NCI-H1105 (cell line): ENCODE measurements around the gene MIPEP.
"Not testable (repeated sequence)": the region's sequence is repeated elsewhere in the genome, so short reads cannot be mapped to it uniquely, and the experiment has no call there.

Experiments
- DNase-seq: peaks from one replicate; lab custom pipeline; 2025; lab: John Stamatoyannopoulos, UW

Gene MIPEP

DNA sequence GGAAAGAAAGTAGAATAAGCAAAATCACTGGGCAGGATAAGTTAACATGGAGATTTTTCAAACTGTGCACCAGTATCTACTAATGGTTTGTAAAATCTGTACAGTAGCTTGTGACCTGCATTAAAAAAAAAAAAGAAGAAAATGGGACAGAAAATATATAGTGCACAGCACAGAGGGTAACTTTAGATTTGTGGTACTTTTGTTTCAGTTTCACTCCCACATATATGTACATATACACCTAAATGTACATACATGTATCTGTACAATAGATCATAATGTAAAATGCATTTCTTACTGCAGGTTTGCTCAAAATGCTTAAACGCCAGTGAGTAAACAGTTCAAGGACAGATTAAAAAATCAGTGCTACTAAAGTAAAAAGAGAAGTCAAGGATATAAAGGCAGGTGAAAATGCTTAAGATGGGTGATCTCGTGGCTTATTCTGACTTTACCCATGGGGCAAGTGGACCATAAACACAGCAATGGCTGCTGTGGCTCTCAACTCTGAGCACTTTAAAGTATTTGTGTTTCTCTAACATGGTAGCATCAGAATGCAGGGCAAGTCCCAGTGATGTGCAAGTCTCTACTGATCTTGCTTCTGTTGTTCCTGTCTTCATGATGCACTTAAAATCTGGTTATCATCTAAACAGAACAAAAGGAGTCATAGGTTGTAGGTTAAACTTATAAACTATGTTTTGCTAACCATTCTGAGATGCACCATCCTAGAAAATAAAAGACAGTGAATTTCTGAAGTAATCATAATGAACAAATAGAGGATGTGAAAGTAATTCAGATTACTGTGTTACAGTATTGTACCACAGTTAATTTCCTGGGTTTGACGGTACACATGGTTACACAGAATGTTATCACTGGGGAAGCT lies 112.3 kb downstream of the MIPEP start:
- no peak for DNase-seq

DNA sequence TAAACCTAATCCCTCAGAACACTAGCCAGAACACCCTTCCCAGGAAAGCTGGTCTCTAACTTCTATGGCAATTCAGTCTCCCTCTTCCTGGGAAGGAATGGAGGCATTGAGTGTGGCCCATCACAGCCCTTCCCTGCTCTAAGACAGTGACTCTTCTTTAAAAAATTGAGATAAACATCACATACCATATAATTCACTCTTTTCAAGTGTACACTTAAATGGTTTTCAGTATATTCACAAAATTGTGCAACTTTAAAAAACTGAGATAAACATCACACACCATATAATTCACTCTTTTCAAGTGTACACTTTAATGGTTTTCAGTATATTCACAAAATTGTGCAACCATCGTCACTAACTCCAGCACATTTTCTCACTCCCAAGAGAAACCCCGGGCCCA lies 116.5 kb downstream of the MIPEP start:
- DNase-seq = no peak

DNA sequence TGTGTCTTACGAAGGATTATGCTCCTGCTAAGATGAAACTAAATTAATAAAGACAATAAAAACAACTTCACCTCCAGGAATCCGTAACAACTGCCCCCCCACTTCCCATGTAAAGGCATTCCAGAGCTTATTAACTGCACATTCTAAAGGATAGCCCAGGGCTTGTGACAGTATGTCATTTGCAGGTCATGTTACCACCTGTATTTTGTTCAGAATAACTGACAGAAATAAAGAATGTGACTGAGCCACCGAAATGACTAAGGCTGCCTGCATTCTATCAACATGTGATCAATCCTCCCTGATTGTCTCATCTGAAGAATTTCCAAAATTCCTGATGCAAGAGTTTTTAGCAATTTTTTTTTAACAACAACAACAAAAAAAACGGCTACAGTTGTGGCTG lies 117.2 kb downstream of the MIPEP start:
- no peak for DNase-seq

DNA sequence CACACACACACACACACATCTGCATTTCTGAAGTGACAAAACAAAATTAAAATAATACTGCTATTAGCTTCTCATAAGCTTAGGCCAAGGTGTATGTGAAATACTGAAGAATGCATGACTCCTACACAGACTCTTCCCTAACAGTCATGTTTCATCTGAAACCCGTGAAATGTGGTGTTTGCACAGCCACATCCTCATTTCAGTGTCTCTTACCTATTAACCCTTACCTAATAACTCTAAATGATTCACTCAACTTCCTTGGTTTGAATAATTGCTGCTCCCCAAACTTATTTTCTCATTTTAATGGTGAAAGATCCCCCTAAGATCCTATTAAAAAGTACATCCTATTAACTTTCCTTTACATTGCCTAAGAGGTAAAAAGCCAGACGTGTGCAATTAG lies 117.6 kb downstream of the MIPEP start:
- DNase-seq = no peak

DNA sequence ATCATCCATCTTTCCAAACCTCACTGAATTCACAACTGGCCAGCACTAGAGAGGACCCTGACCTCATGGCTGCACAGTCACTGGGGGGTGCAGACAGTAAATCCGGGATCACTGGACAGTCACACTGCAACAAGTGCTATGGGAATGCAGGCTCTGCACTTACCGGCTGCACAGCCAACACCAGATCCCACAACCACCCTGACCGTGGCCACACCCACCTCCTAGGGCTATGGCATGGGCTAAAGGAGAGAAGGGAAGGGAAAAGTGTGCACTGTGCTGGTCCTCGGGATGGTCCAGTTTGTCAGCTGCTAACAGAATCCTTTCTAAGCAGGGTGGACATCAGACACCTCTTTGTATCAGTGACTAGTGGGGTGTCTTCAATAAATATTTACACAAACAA lies 118.2 kb downstream of the MIPEP start:
- DNase-seq = no peak

DNA sequence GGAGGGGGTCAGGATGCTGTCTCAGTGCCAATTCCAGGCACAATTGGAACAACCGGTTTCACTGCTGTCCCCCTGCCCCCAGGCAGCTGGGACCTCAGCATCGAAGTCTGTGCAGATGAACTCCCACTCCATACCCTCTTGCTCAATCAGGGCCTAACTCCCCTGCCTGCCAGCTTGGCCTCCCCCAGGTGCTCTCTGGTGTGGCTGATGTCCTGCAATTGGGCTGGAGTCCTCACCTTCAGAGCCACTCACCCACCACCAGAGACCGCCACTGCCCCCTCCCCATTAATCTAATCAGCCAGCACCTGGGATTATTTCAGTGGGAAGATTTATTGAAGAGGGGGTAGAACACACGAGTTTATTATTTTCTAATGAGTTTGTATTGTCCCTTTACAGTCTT lies 118.8 kb downstream of the MIPEP start:
- DNase-seq = no peak

DNA sequence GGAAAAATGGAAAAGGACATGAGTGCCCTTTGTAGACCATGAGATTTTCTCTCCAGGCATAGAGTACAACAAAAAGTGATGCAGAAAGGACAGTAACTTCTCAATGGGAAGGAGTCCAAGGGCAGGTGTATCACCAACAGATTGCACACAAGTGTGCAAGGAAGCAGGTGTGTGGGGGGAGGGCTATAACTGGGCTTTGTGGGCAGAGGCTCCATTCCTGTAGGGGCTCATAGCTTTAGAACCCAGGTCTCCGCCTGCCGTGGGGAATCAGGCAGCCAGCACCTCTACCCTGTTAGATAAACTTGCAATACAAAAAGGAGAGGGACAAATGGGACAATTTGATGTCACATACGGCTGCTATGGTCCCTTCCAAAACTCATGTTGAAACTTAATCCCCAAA lies 119.8 kb downstream of the MIPEP start:
- no peak for DNase-seq

DNA sequence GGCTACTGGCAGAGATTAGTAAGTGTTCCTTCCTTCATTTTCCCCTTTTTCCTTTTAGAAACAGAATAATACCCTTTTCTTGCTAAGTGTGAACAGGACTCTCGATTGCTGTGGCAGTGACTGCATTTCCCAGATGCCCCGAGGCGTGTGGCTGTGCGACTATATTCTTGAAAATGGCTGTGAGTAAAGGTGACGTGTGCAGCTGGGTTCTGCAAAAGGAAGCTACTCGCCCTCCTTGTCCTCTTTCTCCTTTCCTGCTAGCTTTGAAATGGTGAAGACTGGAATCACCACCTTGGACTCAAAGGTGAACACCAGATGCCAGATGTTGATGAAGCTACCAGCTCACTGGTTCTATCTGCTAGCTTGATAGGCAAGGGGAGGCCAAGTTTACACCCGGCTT lies 121.4 kb downstream of the MIPEP start:
- DNase-seq = no peak

DNA sequence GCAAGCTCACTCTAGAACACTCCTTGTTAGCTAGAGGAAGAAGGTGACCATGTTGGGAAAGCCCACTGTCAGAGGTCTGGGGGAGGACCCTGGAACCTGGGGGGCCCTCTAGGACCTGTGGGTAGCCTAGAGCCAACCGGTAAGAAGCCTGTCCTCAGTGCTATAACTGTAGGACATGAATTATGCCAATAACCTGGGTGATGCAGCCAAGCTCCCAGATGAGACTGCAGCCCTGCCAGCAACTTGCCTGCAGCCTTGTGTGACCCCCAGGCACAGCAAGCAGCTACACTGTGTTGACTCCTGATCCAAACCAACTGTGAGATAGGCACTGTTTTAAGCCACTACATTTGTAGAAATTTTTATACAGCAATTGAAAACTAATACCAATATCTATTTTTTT lies 122.3 kb downstream of the MIPEP start:
- DNase-seq = no peak

DNA sequence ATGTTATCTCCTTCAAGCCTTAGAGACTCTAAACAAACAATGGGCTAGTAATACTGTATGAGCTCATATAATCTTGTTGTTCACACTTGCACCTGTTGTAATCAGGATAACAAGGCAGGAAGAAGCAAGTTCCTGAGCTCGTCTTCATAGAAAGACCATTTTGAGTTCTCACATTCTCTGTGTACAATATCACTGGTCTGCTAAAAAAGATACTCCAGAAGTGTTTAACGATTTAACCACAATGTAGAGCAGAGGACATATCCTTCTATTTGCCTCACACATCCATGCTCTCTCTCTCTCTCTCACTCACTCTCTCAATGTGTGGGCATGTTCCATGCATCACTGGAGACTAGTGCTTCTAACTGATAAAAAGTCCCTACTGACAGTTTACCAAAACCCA lies 122.9 kb downstream of the MIPEP start:
- DNase-seq = no peak

DNA sequence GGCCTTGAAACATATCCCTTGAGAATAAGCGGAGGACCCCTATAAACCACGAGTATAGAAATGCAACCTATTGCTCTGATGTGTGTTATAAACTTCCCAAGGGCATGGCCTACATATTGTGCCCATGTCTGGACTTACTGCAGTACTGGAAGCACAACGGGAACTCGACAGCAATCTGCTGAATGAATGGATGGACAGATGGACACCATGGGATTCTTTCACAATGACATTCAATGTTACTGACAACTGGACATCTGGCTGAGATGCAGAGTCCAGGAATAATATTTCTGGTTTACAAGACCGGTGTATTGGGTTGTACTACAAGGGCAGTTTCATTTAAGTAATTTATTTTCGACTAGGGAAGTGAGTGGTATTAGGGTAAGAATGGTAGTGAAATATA lies 123.7 kb downstream of the MIPEP start:
- no peak for DNase-seq

DNA sequence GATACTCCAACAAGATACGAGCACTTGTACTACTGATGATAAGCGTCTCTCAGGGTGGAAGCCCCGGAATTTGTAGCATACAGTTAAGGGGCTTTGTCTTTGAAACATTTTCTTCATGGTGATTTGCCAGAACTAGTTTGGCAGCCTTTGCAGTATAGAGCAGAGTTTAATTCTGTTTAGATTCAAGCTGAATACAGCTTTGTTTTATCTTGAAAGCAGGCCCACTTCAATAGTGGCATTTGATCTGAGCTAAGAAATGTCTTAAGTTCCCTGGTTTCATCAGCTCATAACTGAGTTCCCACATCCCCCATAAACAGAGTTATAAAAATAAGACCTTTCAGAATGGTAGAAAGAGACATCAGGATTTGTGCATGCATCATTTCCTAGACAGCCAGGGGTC lies 125.9 kb downstream of the MIPEP start:
- no peak for DNase-seq

DNA sequence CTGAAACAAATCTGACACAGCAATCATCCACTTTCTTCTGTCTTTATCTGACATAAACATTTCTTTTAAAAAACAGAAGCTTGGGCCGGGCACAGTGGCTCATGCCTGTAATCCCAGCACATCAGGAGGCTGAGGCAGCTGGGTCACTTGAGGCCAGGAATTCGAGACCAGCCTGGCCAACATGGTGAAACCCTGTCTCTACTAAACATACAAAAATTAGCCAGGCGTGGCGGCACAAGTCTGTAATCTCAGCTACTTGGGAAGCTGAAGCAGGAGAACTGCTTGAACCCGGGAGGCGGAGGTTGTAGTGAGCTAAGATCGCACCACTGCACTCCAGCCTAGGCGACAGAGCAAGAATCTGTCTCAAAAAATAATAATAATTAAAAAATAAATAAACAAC lies 127.4 kb downstream of the MIPEP start:
- DNase-seq = not testable (repeated sequence)

DNA sequence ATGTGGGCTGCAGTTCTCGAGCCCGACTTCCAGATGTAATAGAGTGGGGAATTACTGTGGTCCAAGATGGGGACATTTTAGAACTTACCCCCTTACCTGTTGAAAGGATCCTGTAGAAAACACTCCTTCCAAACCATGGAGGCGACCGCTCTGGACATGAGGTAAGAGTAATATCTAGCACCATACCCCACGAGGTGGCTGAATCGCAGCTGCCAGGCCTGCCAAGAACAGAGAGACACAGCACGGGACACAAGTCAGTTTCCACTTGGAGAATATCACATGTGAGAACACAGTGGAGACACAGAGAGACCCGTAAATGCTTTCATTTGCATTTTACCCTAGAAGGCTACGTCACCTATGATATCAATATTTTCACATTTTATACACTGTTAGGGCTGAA lies 129.2 kb downstream of the MIPEP start:
- DNase-seq = no peak

DNA sequence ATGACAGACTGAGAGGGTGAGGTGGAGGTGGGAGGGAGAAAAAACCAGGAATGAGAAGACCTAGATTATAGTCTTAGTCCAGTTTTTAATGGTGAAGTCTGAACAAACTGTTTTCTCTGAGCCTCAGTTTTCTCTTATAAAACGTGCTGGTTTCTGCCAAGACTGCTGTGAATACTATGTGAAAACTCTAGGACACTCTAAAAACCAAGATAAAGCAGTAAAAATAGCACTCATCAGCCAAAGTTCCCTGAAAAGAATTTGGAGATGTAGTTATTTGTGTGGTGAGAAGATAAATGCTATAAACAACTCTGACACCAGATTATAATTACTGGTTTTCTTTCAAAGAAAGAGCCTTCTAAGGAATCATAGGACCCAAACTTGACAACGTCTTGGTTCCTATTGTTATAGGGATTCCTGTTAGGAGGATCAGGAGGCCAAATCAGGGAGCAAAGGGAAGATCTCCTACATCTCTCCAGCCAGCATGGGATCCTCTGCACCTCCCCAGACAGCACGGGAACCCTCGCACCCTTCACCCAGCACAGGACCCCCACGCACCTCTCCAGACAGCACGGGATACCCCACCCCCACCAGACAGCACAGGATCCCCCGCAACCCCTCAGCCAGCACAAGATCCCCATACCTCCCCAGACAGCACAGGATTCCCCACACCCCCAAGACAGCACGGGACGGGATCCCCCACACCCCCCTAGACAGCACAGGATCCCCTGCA lies 130.2 kb downstream of the MIPEP start:
- no peak for DNase-seq

DNA sequence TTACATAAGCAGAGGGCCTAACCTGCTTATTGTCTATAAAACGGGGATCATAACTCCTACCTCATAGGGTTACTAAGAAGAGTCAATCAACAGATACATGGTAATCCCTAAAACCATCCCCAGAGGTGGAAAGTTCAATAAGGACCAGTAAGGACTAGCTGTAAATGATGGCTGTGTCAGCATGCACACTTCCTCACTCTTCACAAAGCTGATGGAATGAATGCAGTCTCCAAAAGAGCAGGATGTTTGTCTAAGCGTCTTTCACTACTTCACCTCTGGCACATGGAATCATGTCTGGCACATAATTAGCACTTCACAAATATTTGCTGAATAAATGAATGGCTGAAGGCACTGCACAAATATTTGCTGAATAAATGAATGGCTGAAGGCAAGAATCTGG lies 134.2 kb downstream of the MIPEP start:
- DNase-seq = no peak

DNA sequence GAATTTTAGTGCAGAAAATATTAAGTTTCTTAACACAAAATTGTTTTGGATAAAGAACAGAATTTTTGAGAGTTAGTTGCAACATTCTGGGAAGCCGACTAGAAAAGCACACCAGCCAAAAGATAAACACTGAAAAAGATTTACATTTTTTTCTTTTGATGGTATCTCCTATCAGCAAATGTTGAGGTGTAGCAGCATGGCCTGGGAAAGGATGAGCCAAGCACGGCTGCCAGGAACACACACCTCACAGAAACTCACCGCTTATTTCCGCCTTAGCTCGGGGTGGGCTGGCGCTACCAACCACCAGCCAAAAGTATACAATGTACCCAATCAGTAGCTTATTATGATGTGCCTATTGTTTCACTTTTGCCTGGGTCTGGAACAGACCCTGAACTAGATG lies 134.7 kb downstream of the MIPEP start:
- no peak for DNase-seq

DNA sequence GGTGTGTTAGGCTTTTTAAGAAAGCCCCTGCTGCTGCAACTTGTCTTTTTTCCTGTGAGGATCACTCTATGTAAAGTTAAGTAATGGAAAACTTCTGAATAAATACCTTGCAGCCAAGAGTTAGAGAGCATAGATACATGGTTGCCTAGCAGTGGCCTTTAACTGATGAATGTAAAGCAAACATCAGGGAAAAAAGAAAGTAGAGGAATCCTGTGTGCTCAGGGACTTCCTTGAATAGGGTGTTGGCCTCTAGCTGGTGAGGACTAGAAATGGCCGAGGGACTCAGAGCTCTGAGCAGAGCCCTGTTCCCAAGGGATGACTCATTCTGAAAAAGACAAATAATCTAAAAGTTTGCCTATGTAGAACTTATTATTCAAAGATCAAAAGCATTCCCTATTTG lies 135.7 kb downstream of the MIPEP start:
- DNase-seq = no peak

DNA sequence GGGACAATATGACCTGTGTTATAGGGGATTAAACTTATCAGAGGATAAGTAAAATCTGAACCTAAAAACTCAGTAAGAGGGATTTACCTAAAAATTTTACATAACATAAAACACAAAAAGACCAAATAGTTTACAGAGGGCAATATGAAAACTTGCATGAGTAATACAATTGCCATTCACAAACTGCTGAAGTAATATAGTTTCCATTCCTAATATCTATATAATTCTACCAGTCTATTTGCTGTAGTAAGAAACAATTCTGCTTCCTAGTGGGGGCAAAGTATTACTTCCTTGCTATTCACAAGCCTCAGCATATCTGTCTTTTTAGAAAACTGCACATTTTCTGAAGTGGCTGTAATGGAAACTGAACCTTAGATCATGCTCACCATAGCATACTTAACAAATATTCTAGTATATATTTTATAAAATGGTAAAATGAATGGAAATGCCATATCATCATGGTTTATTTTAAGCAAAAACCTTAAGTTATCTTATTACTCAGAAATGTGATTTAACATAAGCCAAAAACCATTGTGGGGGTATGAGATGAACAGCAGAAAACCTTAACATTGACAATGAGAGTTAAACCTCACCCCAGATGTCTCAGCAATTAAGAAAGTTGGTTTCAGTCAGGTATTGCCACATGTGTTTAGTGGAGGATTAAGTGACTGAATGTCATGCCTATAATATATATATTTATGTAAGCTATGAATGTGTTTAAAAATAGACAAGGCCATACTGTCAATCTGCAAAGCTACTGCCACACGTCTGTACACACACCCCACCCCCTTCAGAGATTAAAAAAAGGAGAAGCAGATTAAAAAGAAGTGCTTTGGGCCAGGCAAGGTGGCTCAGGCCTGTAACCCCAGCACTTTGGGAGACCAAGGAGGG lies 136.8 kb downstream of the MIPEP start:
- DNase-seq = no peak

DNA sequence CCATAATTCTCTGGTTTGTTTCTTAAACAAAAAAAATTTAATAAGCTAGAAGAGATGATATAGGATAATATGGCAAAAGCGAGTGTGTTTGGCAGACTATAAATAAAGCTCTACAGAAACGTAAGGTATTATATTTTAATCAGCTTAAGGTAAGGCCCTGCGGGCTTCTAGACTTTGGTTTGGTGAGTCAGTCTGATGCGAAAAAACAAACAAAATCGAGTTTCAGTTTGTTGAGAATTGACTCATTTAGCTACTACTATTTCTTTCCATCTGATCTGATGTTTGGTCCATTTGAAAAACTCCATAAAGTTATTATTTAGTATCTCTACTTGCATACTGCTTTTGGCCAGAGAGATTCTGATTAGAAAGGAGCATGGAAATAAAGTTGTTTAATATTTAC lies 138.0 kb downstream of the MIPEP start:
- DNase-seq = no peak

DNA sequence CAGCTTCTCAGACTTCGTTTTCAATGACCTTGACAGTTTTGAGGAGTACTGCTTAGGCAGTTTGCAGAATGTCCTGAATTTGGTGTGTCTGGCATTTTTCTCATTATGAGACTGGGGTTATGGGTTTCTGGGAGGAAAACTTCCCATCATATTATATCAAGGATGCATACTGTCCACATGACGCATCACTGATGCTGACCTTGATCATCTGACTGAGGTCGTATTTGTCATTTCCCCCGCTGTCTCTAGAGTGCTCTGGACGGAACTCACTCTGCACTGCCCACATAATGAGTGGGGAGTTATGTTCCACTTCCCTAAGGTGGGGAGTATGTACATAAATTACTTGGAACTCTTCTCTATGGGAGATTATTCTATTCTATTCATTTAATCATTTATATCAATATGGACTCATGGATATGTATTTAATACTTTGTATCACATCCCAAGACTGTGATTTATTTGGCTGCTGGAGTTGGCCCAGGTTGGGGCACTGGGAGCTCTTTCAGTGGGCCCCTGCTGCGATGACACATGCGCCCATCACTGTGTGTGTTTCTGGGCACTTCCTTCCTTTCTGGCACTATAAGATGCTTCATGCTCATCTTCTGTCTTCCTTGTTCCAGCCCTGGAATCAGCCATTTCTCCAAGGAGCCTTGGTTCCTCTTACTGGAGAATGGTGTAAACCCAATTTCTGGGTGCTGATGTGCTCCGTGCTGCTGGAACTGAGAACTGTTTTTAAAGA lies 138.6 kb downstream of the MIPEP start:
- no peak for DNase-seq
